ENCODE results near the gene YWHAH.

DNA sequence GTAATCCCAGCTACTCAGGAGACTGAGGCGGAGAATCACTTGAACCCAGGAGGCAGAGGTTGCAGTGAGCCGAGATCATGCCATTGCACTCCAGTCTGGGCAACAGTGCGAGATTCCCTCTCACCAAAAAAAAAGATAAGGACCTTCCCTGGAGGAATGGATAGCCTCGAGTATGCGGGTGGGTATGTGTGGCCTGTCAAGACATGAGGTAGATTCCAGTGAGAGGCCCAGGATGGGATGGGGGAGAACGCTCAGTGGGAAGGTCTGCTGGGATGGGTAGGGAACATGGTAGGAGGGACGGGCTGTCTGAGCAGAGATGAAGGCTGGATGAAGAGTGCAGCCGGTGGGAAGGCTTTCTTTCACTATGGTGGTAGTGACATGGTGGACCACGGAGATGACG is 39.0 kb upstream of the YWHAH start:
- TF ChIP-seq, protein P1, sequence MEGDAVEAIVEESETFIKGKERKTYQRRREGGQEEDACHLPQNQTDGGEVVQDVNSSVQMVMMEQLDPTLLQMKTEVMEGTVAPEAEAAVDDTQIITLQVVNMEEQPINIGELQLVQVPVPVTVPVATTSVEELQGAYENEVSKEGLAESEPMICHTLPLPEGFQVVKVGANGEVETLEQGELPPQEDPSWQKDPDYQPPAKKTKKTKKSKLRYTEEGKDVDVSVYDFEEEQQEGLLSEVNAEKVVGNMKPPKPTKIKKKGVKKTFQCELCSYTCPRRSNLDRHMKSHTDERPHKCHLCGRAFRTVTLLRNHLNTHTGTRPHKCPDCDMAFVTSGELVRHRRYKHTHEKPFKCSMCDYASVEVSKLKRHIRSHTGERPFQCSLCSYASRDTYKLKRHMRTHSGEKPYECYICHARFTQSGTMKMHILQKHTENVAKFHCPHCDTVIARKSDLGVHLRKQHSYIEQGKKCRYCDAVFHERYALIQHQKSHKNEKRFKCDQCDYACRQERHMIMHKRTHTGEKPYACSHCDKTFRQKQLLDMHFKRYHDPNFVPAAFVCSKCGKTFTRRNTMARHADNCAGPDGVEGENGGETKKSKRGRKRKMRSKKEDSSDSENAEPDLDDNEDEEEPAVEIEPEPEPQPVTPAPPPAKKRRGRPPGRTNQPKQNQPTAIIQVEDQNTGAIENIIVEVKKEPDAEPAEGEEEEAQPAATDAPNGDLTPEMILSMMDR (IDR thresholded peaks at IDR 0.05), result no peak
- no peak for TF ChIP-seq EZH2 (IDR thresholded peaks at IDR 0.05; ENCODE audit: borderline replicate concordance, insufficient read depth, low read depth, low read length, poor library complexity, severe bottlenecking)
